Measurements from ENCODE around the gene ZNF418.
A peak's percentile ranks its signal among the peaks of the same experiment; 100 is the strongest.

ZNF418 gene

GRCh38 chr19:57934820-57935665, at the start of gene ZNF418:
Gene ZNF418 (minus strand): TSS chr19:57935402. CDS start chr19:57933822, 1,580 bp downstream.
- no peak for DNase-seq (ENCODE audit: low spot score)
- no peak for TF ChIP-seq CTCF (IDR thresholded peaks at IDR 0.05)
- Histone ChIP-seq H3K27ac (peak within 1 kb of the TSS in 1 of 2 donors; percentile 82), H3K4me3 (peak within 1 kb of the TSS; percentile 90)

GRCh38 chr19:57978586-57979289, 43.5 kb upstream of the ZNF418 start:
- Histone ChIP-seq H3K4me3 (peak overlapping the region; percentile 38), H3K27ac (no peak overlapping the region)
- DNase-seq (ENCODE audit: low spot score): no peak
- TF ChIP-seq CTCF (IDR thresholded peaks at IDR 0.05): no peak

GRCh38 chr19:57974434-57974833, 39.2 kb upstream of the ZNF418 start, which contains the start of gene C19orf18:
Gene C19orf18 (minus strand): TSS chr19:57974534. CDS start chr19:57974432, 102 bp downstream.
- TF ChIP-seq CTCF (IDR thresholded peaks at IDR 0.05): no peak
- H3K4me3 ChIP-seq: no peak within 1 kb of the TSS
- DNase-seq (ENCODE audit: low spot score): no peak
- no peak within 1 kb of the TSS for H3K27ac ChIP-seq

- Histone ChIP-seq H3K4me3 (no peak overlapping the region), H3K27ac (no peak overlapping the region)
- TF ChIP-seq CTCF (IDR thresholded peaks at IDR 0.05): no peak
- no peak for DNase-seq (ENCODE audit: low spot score)
Measured at GRCh38 chr19:57964761-57965160, 29.6 kb upstream of the ZNF418 start.

- TF ChIP-seq CTCF (IDR thresholded peaks at IDR 0.05): no peak
Measured at GRCh38 chr19:57961785-57962184, 26.6 kb upstream of the ZNF418 start.

GRCh38 chr19:57954996-57955395, 19.8 kb upstream of the ZNF418 start:
- DNase-seq (ENCODE audit: low spot score): no peak
- TF ChIP-seq CTCF (IDR thresholded peaks at IDR 0.05): no peak
- Histone ChIP-seq H3K4me3 (no peak overlapping the region), H3K27ac (no peak overlapping the region)

More at GRCh38 chr19:57961785-57962184, 26.6 kb upstream of the ZNF418 start:
- no peak for DNase-seq (ENCODE audit: low spot score)
- H3K4me3 ChIP-seq: no peak overlapping the region
- no peak overlapping the region for H3K27ac ChIP-seq

All from coronary artery (tissue), 2 donors.